HG02571 (cell line): ENCODE data around the gene SCTR.
"Not testable (repeated sequence)": the region's sequence is repeated elsewhere in the genome, so short reads cannot be mapped to it uniquely, and the experiment has no call there.

Experiments used
- ATAC-seq: cut with Tn5 transposase; IDR thresholded peaks from one replicate; pipeline ENCODE4 v1.9.1; 2021; ENCODE audit warnings: mild to moderate bottlenecking, moderate library complexity; ENCODE audit not compliant: unreplicated experiment

Gene SCTR

GRCh38 chr2:119419065-119419464 is 105.2 kb downstream of the SCTR start:
- no peak for ATAC-seq

- no peak for ATAC-seq
These were observed 106.4 kb downstream of the SCTR start for GRCh38 chr2:119417908-119418307.

GRCh38 chr2:119416299-119416923 is 107.9 kb downstream of the SCTR start:
- no peak for ATAC-seq

- ATAC-seq: no peak
These were observed 108.7 kb downstream of the SCTR start for GRCh38 chr2:119415630-119416029.

- ATAC-seq: no peak
These were observed 109.4 kb downstream of the SCTR start for GRCh38 chr2:119414894-119415293.

GRCh38 chr2:119409506-119409905 is 114.8 kb downstream of the SCTR start:
- ATAC-seq: no peak

GRCh38 chr2:119408221-119408619 is 116.1 kb downstream of the SCTR start:
- no peak for ATAC-seq

- peak; percentile 62 for ATAC-seq
These were observed 116.7 kb downstream of the SCTR start for GRCh38 chr2:119407430-119408220.

GRCh38 chr2:119405151-119405550 is 119.1 kb downstream of the SCTR start:
- no peak for ATAC-seq

- not testable (repeated sequence) for ATAC-seq
These were observed 120.7 kb downstream of the SCTR start for GRCh38 chr2:119403618-119404017.

GRCh38 chr2:119402645-119403560 is 121.4 kb downstream of the SCTR start:
- ATAC-seq: no peak

GRCh38 chr2:119402106-119402505 is 122.2 kb downstream of the SCTR start:
- ATAC-seq: no peak

- ATAC-seq: no peak
These were observed 127.1 kb downstream of the SCTR start for GRCh38 chr2:119397196-119397595.

GRCh38 chr2:119393971-119394748 is 130.1 kb downstream of the SCTR start:
- ATAC-seq: no peak
